SW480 (cell line): Measurements from ENCODE around the gene ING2.
"Not testable (repeated sequence)": the region's sequence is repeated elsewhere in the genome, so short reads cannot be mapped to it uniquely, and the experiment has no call there.

ENCODE experiments used
- DNase-seq: peaks from one replicate; pipeline ENCODE4 v3.0.0-alpha.2; 2016; ENCODE audit warnings: low spot score

The ING2 gene, protein sequence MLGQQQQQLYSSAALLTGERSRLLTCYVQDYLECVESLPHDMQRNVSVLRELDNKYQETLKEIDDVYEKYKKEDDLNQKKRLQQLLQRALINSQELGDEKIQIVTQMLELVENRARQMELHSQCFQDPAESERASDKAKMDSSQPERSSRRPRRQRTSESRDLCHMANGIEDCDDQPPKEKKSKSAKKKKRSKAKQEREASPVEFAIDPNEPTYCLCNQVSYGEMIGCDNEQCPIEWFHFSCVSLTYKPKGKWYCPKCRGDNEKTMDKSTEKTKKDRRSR

GRCh38 chr4:183504930-183505610, at the start of gene ING2:
ING2 (plus strand) TSS chr4:183505058; CDS start chr4:183505196, 138 bp downstream.
- DNase-seq = peak; percentile 68

DNA sequence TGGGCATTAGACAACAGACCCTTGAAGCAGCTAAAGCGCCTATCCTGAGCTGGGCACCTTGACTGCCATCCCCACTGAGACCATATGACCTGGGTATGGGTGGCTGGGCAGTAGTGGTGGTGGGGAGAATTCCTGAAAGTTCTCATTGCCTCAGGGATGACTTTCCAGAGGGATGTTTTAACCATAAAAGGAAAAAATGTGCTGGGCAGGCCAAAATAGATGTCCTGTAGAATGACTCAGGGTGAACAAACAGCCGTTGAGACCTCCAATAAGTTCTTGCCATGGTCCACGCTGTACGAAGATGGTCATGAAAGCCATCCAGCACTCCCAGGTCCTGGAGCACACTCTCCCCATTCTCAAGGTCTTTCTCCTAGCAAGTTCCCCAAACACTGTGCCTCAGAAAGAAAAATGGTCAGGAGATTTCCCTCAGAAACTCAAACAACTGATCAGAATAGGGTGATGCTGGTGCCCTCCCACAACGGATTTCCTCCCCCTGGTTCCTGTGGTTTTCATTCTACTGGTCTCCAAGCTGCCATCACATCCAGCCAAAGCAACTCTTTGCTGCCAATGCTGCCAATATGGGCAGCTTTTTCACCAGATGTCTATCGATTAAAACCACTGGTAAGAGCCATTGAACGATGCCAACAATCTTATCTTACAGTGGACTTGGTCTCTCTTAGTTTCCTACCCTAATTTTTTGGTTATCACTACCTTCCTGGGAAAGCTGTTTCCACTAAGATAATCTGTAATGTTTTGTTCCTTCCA, 49.2 kb upstream of the ING2 start:
- no peak for DNase-seq

- DNase-seq = no peak
Observed at GRCh38 chr4:183458005-183458404, 46.9 kb upstream of the ING2 start.

DNA sequence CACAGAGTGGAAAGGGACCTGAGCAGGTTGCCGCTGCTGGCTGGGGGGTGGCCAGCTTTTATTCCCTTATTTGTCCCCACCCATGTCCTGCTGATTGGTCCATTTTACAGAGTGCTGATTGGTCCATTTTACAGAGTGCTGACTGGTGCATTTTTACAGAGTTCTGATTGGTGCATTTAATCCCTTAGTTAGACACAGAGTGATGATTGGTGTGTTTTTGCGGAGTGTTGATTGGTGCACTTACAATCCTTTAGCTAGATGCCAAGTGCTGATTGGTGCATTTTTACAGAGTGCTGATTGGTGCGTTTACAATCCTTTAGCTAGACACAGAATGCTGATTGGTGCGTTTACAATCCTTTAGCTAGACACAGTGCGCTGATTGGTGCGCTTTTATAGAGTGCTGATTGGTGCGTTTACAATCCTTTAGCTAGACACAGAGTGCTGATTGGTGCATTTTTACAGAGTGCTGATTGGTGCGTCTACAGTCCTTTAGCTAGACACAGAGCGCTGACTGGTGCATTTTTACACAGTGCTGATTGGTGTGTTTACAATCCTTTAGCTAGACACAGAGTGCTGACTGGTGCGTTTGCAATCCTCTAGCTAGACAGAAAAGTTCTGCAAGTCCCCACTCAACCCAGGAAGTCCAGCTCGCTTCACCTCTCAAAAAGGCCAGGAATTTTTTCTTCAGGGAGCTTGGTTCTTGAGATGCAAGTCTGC, 40.8 kb upstream of the ING2 start:
- DNase-seq = not testable (repeated sequence)

- DNase-seq = not testable (repeated sequence)
Observed at GRCh38 chr4:183465879-183466278, 39.0 kb upstream of the ING2 start.

GRCh38 chr4:183467246-183467645, 37.6 kb upstream of the ING2 start:
- DNase-seq = no peak

GRCh38 chr4:183468210-183469095, 36.4 kb upstream of the ING2 start:
- DNase-seq = no peak

GRCh38 chr4:183469285-183469684, 35.6 kb upstream of the ING2 start:
- DNase-seq = no peak

- peak; percentile 13 for DNase-seq
Observed at GRCh38 chr4:183469936-183470335, 34.9 kb upstream of the ING2 start.

DNA sequence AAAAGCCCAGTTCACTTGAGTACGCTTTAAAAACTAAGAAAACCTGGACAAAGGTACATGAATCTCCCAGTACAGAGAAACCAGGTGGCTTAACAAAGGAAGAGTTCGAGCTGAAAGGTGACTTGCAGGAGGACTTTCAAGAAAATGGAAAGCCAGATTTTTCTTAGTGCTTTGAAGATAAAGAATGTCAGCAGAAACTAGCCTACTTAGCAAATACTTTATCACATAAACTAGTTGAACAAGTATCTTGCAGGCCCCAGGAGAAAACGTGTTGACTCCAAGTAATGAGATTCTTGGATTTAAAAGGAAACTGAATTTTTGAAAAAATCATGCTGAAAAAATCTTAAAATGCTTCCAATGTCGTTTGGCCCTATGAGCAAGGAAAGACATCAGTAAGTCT, 34.0 kb upstream of the ING2 start:
- DNase-seq = no peak

DNA sequence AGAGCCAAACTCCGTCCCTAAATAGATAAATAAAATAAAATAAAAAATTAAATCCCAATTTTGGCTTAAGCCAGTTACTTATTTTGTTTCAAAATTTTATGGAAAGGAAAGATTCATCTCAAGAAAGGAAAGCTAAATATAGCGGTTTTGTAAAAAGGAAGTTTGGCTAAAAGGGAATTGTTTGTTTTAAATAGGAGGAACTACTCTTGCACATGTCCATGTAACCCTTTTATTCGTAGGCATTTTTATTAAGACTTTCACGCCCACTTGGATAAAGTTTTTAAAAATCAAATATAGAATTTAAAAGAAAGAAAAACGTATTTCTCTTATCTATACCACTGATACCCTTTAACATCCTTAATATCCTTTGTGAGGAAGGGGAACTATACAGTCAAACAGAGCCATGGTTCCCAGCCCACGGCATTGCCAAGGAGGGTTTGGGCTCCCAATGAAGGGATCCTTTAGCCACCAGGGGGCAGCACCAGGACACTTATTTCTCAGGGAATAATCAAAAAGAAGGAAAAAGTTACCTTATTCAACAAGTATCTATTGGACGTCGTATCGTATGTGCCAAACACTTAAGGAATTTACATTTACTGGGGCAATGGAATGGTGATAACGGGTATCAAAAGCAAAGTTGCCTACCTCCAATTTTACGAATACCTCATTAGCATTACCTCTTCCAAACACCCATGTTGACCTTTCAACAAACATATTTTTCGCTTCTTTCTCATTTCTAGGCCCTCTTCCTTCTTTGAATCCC, 32.7 kb upstream of the ING2 start:
- peak; percentile 52 for DNase-seq

GRCh38 chr4:183478123-183478522, 26.7 kb upstream of the ING2 start:
- no peak for DNase-seq

GRCh38 chr4:183478926-183479325, 25.9 kb upstream of the ING2 start:
- no peak for DNase-seq

DNA sequence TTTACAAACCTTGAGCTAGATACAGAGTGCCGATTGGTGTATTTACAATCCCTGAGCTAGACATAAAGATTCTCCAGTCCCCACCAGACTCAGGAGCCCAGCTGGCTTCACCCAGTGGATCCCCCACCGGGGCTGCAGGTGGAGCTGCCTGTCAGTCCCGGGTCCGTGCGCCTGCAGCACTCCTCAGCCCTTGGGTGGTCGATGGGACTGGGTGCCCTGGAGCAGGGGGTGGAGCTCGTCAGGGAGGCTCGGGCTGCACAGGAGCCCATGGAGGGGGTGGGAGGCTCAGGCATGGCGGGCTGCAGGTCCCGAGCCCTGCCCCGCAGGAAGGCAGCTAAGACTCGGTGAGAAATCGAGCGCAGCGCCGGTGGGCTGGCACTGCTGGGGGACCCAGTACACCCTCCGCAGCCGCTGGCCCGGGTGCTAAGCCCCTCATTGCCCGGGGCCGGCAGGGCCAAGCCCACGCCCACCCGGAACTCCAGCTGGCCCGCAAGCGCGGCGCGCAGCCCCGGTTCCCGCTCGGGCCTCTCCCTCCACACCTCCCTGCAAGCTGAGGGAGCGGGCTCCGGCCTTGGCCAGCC, 22.3 kb upstream of the ING2 start:
- DNase-seq = not testable (repeated sequence)

DNA sequence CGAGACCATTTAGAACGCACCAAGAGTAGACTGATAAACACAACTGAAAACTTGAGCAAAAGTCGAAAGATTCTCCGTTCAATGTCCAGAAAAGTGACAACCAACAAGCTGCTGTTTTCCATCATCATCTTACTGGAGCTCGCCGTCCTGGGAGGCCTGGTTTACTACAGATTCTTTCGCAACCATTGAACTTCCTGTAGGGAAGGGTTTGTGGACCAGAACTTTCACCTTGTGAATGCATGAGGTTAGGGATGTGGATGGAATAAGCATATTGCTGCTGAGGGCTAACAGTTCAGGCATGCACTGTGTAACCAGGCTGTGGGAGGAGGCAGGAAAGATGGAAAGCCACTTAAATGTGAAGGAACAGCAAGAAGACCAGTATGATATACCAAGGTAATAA, 20.9 kb upstream of the ING2 start:
- DNase-seq = no peak

- no peak for DNase-seq
Observed at GRCh38 chr4:183485411-183486160, 19.3 kb upstream of the ING2 start.

- DNase-seq = no peak
Observed at GRCh38 chr4:183492791-183493222, 12.1 kb upstream of the ING2 start.

GRCh38 chr4:183493246-183493645, 11.6 kb upstream of the ING2 start:
- DNase-seq = no peak

DNA sequence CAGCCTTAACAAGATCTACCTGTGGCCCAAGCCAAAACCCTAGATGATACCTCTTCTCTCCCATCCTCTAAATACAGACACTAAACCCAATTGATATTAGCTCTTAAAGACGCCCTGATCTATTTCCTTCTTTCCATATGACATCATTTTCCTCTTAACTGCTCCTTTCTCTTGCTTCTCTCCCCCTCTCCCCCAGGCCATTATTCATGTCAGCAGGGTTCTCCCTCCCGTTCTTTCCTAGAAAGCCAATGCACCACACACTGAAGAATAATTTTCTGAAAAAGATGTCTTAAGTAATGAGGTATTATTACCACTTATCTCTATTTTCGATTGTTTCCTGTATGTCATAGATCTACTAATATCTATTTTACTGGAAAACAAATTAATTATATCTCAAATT, 9.7 kb upstream of the ING2 start:
- no peak for DNase-seq
